Jurkat, Clone E6-1 (cell line): ENCODE measurements around the gene MAML3.

Source experiments
- DNase-seq: peaks from one replicate; pipeline ENCODE4 v3.0.0-alpha.2; 2011; ENCODE audit warnings: low read depth, low spot score
- H3K4me3 ChIP-seq: 2 replicates; pipeline ENCODE4 v1.5.1; 2011; ENCODE audit warnings: mild to moderate bottlenecking, low read length, control low read depth, moderate library complexity

Gene MAML3

GRCh38 chr4:140028676-140029517, 125.1 kb downstream of the MAML3 start:
- no peak for DNase-seq
- H3K4me3 ChIP-seq: no peak overlapping the region

- no peak overlapping the region for H3K4me3 ChIP-seq
- no peak for DNase-seq
These were observed 125.9 kb downstream of the MAML3 start for GRCh38 chr4:140028101-140028500.

GRCh38 chr4:140027101-140027500, 126.9 kb downstream of the MAML3 start:
- H3K4me3 ChIP-seq: no peak overlapping the region
- no peak for DNase-seq

GRCh38 chr4:140025470-140025869, 128.5 kb downstream of the MAML3 start:
- H3K4me3 ChIP-seq: no peak overlapping the region
- no peak for DNase-seq

GRCh38 chr4:140020457-140021361, 133.3 kb downstream of the MAML3 start:
- H3K4me3 ChIP-seq: no peak overlapping the region
- DNase-seq: no peak

- H3K4me3 ChIP-seq: no peak overlapping the region
- no peak for DNase-seq
These were observed 134.2 kb downstream of the MAML3 start for GRCh38 chr4:140019619-140020347.

- DNase-seq: no peak
- no peak overlapping the region for H3K4me3 ChIP-seq
These were observed 134.9 kb downstream of the MAML3 start for GRCh38 chr4:140018931-140019618.

GRCh38 chr4:140014284-140014683, 139.7 kb downstream of the MAML3 start:
- no peak overlapping the region for H3K4me3 ChIP-seq
- no peak for DNase-seq

GRCh38 chr4:140012688-140013486, 141.1 kb downstream of the MAML3 start:
- H3K4me3 ChIP-seq: no peak overlapping the region
- peak; percentile 61 for DNase-seq

GRCh38 chr4:140005699-140006098, 148.3 kb downstream of the MAML3 start:
- no peak for DNase-seq
- H3K4me3 ChIP-seq: no peak overlapping the region

GRCh38 chr4:140004922-140005627, 148.9 kb downstream of the MAML3 start:
- no peak for DNase-seq
- H3K4me3 ChIP-seq: no peak overlapping the region

- no peak for DNase-seq
- H3K4me3 ChIP-seq: no peak overlapping the region
These were observed 149.5 kb downstream of the MAML3 start for GRCh38 chr4:140004549-140004895.

GRCh38 chr4:140003876-140004548, 150.0 kb downstream of the MAML3 start:
- no peak overlapping the region for H3K4me3 ChIP-seq
- DNase-seq: no peak

- H3K4me3 ChIP-seq: no peak overlapping the region
- DNase-seq: no peak
These were observed 153.8 kb downstream of the MAML3 start for GRCh38 chr4:140000232-140000631.

GRCh38 chr4:139988863-139989765, 164.9 kb downstream of the MAML3 start:
- no peak for DNase-seq
- H3K4me3 ChIP-seq: no peak overlapping the region

- DNase-seq: no peak
These were observed 166.5 kb downstream of the MAML3 start for GRCh38 chr4:139987502-139987850.

More at GRCh38 chr4:139987502-139987850, 166.5 kb downstream of the MAML3 start:
- no peak overlapping the region for H3K4me3 ChIP-seq
